ENCODE results near the gene GRB2. TPM values are rescaled to one million over a fixed set of nuclear protein-coding genes. Genes with fewer than 3 reads are reported as not detected.
A peak's percentile ranks its signal among the peaks of the same experiment; 100 is the strongest.
"Not testable (repeated sequence)": the region's sequence is repeated elsewhere in the genome, so short reads cannot be mapped to it uniquely, and the experiment has no call there.

Gene GRB2
- total RNA-seq, 1 donor: 68.8 TPM

DNA sequence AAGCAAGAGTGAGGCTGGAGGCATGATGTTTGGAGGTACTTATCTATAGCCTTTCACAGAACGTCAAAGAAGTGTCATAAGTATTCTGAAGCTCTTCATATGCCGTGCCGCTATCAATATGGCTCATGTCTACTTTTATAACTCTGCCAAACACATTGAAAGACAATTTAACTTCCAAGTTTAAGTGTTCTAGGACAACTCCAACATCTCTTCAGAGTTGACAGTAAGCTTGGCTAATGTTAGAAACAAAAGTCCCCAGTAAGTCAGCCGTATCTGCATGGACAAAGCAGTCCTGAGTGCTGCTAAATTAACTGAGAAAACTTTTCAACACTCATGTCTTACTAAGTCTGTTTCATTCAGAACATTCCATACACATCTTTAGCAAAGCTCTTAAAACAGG lies 32.2 kb downstream of the GRB2 start:
- H3K79me2 ChIP-seq (ENCODE audit: insufficient read depth, low read length): peaks cover 87% of the 10 kb centered on the region

DNA sequence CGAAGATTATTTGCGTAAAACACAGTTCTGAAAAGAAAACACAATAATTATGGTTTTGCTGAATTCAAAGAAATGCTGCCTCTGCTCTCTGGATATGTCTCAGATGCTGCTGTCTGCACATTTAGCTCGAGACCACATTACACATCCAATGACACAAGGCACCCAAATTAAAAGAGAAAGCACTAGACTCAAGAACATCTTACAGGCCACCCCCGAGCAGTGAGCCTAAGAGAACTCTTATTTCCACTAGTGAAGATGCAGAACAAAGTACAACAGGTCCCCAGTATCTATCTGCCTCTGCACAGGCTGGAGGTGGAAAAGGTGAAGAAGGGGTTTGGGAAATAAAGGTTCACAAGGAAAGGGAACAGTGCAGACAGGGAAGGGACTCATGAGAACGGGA lies 33.5 kb downstream of the GRB2 start:
- Histone ChIP-seq H3K4me2 (ENCODE audit: insufficient read depth, low read length) (no peak overlapping the region), H3K4me3 (ENCODE audit: insufficient read depth, low read length) (no peak overlapping the region)
- no peak for DNase-seq (ENCODE audit: insufficient read length, low spot score, missing footprints)

More for the DNA sequence above, 32.2 kb downstream of the GRB2 start:
- TF ChIP-seq, protein P1, sequence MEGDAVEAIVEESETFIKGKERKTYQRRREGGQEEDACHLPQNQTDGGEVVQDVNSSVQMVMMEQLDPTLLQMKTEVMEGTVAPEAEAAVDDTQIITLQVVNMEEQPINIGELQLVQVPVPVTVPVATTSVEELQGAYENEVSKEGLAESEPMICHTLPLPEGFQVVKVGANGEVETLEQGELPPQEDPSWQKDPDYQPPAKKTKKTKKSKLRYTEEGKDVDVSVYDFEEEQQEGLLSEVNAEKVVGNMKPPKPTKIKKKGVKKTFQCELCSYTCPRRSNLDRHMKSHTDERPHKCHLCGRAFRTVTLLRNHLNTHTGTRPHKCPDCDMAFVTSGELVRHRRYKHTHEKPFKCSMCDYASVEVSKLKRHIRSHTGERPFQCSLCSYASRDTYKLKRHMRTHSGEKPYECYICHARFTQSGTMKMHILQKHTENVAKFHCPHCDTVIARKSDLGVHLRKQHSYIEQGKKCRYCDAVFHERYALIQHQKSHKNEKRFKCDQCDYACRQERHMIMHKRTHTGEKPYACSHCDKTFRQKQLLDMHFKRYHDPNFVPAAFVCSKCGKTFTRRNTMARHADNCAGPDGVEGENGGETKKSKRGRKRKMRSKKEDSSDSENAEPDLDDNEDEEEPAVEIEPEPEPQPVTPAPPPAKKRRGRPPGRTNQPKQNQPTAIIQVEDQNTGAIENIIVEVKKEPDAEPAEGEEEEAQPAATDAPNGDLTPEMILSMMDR (IDR thresholded peaks at IDR 0.05; ENCODE audit: extremely low read depth, low read depth, low read length): no peak
- Histone ChIP-seq H4K20me1 (ENCODE audit: insufficient read depth, low read length) (peaks cover 69% of the 10 kb centered on the region), H2AFZ (ENCODE audit: low read length) (no peak overlapping the region), H3K4me3 (ENCODE audit: insufficient read depth, low read length) (no peak overlapping the region), H3K36me3 (ENCODE audit: insufficient read depth, low read length) (peaks cover 6% of the 10 kb centered on the region), H3K4me2 (ENCODE audit: insufficient read depth, low read length) (no peak overlapping the region), H3K27me3 (ENCODE audit: insufficient read depth, low read length) (no peaks in the 10 kb centered on the region), H3K4me1 (ENCODE audit: insufficient read depth, low read length) (peaks cover 7% of the 10 kb centered on the region), H3K9me3 (ENCODE audit: low read depth, low read length) (no peaks in the 10 kb centered on the region), H3K27ac (ENCODE audit: low read depth, low read length) (no peak overlapping the region)
- DNase-seq (ENCODE audit: insufficient read length, low spot score, missing footprints): no peak

DNA sequence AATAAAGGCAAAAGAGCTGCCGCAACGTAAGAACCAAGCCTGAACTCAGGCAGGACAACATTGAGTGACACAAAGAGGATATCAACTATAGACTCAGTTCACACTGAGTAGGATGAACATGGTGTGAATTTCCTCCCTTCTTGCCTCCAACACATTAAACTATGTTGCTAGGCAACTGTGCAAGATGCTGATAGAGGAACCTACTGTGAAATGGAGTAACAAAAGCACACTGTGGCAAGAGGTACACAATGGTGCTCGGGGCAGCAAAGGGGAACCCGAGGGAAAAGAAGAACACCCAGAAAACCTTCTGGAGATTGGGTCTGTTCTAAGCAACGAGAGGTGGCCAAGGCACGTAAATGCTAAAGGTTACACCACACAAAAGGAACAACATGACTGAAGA lies 34.1 kb downstream of the GRB2 start:
- DNase-seq (ENCODE audit: insufficient read length, low spot score, missing footprints): no peak
- Histone ChIP-seq H3K4me2 (ENCODE audit: insufficient read depth, low read length) (no peak overlapping the region), H3K36me3 (ENCODE audit: insufficient read depth, low read length) (peaks cover 6% of the 10 kb centered on the region), H3K79me2 (ENCODE audit: insufficient read depth, low read length) (peaks cover 87% of the 10 kb centered on the region), H2AFZ (ENCODE audit: low read length) (no peak overlapping the region), H3K27ac (ENCODE audit: low read depth, low read length) (no peak overlapping the region), H4K20me1 (ENCODE audit: insufficient read depth, low read length) (peaks cover 75% of the 10 kb centered on the region), H3K4me1 (ENCODE audit: insufficient read depth, low read length) (peaks cover 7% of the 10 kb centered on the region), H3K9me3 (ENCODE audit: low read depth, low read length) (no peaks in the 10 kb centered on the region), H3K27me3 (ENCODE audit: insufficient read depth, low read length) (no peaks in the 10 kb centered on the region), H3K4me3 (ENCODE audit: insufficient read depth, low read length) (no peak overlapping the region)
- TF ChIP-seq, protein P1 (IDR thresholded peaks at IDR 0.05; ENCODE audit: extremely low read depth, low read depth, low read length): no peak

More for the DNA sequence above, 33.5 kb downstream of the GRB2 start:
- Histone ChIP-seq H3K4me1 (ENCODE audit: insufficient read depth, low read length) (peaks cover 7% of the 10 kb centered on the region), H2AFZ (ENCODE audit: low read length) (no peak overlapping the region), H3K27ac (ENCODE audit: low read depth, low read length) (no peak overlapping the region), H3K36me3 (ENCODE audit: insufficient read depth, low read length) (peaks cover 6% of the 10 kb centered on the region), H3K9me3 (ENCODE audit: low read depth, low read length) (no peaks in the 10 kb centered on the region), H3K27me3 (ENCODE audit: insufficient read depth, low read length) (no peaks in the 10 kb centered on the region), H4K20me1 (ENCODE audit: insufficient read depth, low read length) (peaks cover 74% of the 10 kb centered on the region), H3K79me2 (ENCODE audit: insufficient read depth, low read length) (peaks cover 87% of the 10 kb centered on the region)
- TF ChIP-seq, protein P1 (IDR thresholded peaks at IDR 0.05; ENCODE audit: extremely low read depth, low read depth, low read length): no peak

DNA sequence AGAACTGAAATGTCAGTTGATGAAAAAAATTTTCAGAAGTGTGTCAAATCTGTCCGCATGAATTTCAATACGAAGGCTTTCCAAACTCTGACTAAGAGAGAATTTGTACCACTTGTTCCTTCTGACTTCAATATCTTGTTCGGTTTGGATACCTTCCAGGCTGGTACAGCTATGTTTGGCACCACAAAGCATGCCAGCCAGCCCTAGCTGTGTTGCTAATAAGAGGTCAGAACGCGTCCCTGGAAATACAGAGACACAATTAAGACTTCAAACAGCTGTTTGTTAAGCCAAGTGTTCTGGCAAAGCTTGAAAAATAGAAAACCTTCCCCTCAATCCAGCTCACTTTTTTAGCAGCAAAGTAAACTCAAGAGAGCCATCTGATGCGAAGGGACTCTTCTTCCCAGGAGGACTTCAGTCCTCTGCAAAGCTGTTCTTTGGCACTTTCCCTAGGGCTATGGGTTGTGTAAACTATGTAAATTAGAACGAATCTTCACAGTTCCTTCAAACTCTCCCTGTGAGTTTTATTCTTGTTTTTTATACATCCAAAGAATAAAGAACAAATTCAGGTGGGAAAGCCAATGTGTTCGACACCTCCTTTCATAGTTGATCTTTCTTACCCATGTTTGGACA lies 35.1 kb downstream of the GRB2 start:
- Histone ChIP-seq H3K4me3 (ENCODE audit: insufficient read depth, low read length) (no peak overlapping the region), H3K79me2 (ENCODE audit: insufficient read depth, low read length) (peaks cover 94% of the 10 kb centered on the region), H3K36me3 (ENCODE audit: insufficient read depth, low read length) (peaks cover 6% of the 10 kb centered on the region), H3K27ac (ENCODE audit: low read depth, low read length) (no peak overlapping the region), H3K27me3 (ENCODE audit: insufficient read depth, low read length) (no peaks in the 10 kb centered on the region), H3K4me1 (ENCODE audit: insufficient read depth, low read length) (peaks cover 15% of the 10 kb centered on the region), H2AFZ (ENCODE audit: low read length) (no peak overlapping the region), H4K20me1 (ENCODE audit: insufficient read depth, low read length) (peaks cover 82% of the 10 kb centered on the region), H3K9me3 (ENCODE audit: low read depth, low read length) (no peaks in the 10 kb centered on the region), H3K4me2 (ENCODE audit: insufficient read depth, low read length) (no peak overlapping the region)
- peak; percentile 47 for DNase-seq (ENCODE audit: insufficient read length, low spot score, missing footprints)
- TF ChIP-seq, protein P1 (IDR thresholded peaks at IDR 0.05; ENCODE audit: extremely low read depth, low read depth, low read length): no peak

DNA sequence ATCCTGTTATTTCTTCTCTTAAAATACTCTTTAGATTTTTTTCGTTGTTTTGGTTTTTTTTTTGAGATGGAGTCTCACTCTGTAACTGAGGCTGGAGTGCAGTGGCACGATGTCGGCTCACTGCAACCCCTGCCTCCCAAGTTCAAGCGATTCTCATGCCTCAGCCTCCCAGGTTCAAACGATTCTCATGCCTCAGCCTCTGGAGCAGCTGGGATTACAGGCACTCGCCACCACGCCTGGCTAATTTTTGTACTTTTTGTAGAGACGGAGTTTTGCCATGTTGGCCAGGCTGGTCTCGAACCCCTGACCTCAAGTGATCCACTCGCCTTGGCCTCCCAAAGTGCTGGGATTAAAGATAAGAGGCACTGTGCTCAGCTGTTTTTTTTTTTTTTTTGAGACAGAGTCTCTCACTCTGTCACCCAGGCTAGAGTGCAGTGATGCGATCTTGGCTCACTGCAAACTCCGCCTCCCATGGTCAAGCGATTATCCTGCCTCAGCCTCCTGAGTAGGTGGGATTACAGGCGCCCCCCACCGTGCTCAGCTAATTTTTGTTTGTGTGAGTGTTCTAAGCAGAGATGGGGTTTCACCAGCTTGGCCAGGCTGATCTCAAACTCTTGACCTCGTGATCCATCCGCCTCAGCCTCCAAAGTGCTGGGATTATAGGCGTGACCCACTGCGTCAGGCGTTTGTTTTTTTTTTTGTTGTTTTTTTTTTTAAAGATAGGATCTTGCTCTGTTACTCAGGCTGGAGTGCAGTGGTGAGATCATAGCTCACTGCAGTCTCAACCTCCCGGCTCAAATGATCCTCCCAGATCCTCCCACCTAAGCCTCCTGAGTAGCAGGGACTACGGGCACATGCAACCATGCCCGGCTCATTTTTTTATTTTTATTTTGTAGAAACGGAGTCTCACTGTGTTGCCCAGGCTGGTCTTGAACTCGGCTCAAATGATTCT lies 37.4 kb downstream of the GRB2 start:
- H3K27me3 ChIP-seq (ENCODE audit: insufficient read depth, low read length); H2AFZ ChIP-seq (ENCODE audit: low read length); H3K4me3 ChIP-seq (ENCODE audit: insufficient read depth, low read length); H3K27ac ChIP-seq (ENCODE audit: low read depth, low read length); H3K36me3 ChIP-seq (ENCODE audit: insufficient read depth, low read length); H3K4me2 ChIP-seq (ENCODE audit: insufficient read depth, low read length); DNase-seq (ENCODE audit: insufficient read length, low spot score, missing footprints); H3K9me3 ChIP-seq (ENCODE audit: low read depth, low read length): not testable (repeated sequence)
- Histone ChIP-seq H4K20me1 (ENCODE audit: insufficient read depth, low read length) (peaks cover 86% of the 10 kb centered on the region), H3K4me1 (ENCODE audit: insufficient read depth, low read length) (peaks cover 32% of the 10 kb centered on the region), H3K79me2 (ENCODE audit: insufficient read depth, low read length) (peaks cover 94% of the 10 kb centered on the region)

Data from osteoblast (primary cell).